Femur (tissue), 1 donor: Measurements from ENCODE around the gene TMEM50A.
"Not testable (repeated sequence)": the region's sequence is repeated elsewhere in the genome, so short reads cannot be mapped to it uniquely, and the experiment has no call there.

Source experiments
- DNase-seq: peaks from one replicate; pipeline ENCODE4 v3.0.0-alpha.2; 2017

TMEM50A gene

DNA sequence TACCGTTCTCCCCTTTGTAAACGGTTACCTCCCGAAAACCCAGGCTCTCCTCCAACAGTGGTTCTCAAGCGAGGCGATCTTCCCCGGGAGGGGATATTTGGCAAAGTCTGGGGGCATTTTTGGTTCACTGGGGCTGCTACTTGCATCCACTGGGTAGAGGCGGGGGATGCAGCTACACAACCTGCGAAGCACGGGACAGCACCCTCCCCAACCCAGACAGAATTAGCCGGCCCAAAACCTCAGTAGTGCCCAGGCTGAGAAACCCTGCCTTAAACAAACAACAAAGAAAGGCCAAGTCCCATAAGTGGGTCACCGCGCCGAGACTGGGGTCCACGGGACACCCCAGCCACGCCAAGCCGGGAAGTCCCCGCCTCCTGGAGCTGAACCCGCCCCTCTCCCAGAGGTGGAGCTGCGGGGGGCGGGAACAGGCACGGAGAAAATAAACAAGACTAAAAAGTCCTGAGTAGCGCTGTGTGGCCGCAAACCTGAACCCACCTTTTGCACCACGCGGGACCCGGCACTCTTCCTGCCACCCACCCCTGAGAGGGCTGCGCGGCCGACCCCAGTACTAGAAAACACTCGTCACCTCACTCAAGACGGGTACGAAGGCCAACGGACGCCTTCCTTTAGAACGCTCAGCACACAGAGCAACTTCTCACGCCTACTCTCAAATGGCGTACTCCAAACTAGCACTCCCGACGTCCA is 499 bp upstream of the TMEM50A start:
- DNase-seq: not testable (repeated sequence)

- no peak for DNase-seq
Observed at GRCh38 chr1:25338986-25339385, 852 bp downstream of the TMEM50A start.

DNA sequence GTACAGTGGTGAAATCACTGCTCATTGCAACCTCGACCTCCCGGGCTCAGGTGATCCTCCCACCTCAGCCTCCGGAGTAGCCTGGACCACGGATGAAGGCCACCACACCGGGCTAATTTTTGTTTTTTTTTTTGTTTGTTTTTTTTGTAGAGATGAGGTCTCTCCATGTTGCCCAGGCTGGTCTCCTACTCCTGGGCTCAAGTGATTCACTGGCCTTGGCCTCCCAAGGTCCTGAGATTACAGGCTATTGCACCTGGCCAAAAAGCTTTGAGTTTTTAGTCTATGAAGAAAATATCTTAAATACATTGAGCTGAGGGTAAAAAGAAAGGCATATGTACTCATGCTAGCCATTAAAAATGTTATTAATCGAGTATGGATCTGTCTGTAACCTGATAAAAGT is 3.6 kb downstream of the TMEM50A start:
- DNase-seq: no peak

- DNase-seq: no peak
Observed at GRCh38 chr1:25342846-25343245, 4.7 kb downstream of the TMEM50A start.

DNA sequence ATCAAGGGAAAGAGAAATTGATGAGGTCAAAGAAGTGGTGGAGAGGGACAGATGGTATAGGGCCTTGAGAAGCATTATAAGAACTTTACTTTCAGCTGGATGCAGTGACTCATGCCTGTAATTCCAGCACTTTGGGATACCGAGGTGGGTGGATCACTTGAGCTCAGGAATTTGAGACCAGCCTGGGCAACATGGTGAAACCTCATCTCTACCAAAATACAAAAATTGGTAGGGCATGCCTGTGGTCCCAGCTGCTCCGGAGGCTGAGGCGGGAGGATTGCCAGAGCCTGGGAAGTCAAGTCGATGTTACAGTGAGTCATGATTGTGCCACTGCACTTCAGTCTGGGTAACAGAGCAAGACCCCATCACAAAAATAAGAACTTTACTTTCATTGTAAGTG is 5.7 kb downstream of the TMEM50A start:
- peak; percentile 20 for DNase-seq

GRCh38 chr1:25347556-25347955 is 9.4 kb downstream of the TMEM50A start:
- no peak for DNase-seq

DNA sequence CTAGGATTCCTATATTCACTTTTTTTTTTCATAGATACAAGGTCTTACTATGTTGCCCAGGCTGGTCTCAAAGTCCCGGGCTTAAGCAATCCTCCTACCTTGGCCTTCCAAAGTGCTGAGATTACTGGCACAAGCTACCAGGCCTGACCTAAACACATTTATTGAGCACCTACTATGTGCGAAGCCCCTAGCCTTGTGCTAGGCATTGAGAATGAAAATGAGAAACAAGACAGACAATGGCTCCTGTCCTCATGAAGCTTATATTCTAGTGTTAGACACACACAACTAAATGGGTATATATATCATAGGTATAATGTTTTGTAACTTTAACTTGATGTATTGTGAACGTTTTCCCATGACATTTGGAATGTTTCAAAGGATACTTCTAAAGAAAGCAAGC is 11.5 kb downstream of the TMEM50A start:
- DNase-seq: no peak

- no peak for DNase-seq
Observed at GRCh38 chr1:25355841-25356395, 17.8 kb downstream of the TMEM50A start.

DNA sequence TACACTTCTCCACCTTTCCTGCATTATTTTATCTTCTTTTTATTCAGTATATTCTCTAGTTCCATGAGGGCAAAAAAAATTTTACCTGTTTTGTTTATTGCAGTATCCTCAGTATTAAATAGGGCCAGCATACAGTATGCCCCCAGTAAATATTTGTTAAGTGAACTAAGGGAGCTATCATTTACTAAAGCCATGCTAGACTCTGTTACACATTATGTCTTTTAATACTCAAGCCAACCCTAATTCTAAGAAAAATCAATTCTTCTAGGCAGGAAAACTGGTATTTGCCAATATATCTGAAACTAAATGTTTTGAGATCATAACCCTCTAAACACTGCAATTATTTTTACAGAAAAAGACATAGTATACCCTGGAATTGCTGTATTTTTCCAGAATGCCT is 18.3 kb downstream of the TMEM50A start:
- DNase-seq: no peak

DNA sequence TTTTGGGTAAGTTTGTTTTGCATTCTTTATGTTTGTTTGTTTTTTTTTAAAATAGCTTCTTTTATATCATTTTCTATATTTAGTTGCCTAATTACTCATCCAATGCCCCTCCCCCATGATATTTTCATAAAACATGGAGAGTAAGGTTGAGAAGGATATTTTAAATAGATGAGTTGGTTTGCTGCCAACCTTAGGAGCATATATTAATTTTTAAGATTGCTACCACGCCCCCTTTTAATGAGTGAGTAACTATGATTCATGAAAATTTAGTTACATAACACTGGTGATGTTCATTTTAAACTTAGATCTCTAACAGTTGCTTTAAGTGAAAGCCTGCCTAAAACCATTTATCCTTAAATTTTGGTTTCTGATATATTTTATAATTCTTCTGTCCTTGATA is 18.7 kb downstream of the TMEM50A start:
- no peak for DNase-seq

- peak; percentile 30 for DNase-seq
Observed at GRCh38 chr1:25360596-25361581, 22.8 kb downstream of the TMEM50A start.

GRCh38 chr1:25361901-25362300 is 23.8 kb downstream of the TMEM50A start:
- DNase-seq: no peak

- not testable (repeated sequence) for DNase-seq
Observed at GRCh38 chr1:25362634-25363559, 24.8 kb downstream of the TMEM50A start.

- DNase-seq: no peak
Observed at GRCh38 chr1:25369241-25369640, 31.1 kb downstream of the TMEM50A start.

DNA sequence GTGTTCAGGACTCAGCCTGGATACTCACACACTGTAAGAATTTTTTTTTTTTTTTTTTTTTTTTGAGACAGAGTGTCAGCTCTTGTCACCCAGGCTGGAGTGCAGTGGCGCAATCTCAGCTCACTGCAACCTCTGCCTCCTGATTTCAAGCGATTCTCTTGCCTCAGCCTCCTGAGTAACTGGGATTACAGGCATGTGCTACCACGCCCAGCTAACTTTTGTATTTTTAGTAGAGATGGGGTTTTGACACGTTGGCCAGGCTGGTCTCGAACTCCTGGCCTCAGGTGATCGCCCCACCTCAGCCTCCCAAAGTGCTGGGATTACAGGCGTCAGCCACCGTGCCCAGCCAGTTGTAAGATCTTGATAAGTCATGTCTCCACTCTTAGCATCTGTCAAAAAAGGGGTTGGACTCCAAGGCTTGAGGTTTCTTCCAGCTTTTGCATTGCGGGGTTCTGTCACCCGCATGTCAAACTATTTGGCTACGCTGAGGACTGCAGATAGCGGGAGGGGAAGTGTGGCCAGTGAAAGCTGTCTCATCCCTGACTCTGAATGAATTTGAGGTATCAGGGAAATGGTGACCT is 31.6 kb downstream of the TMEM50A start:
- DNase-seq: not testable (repeated sequence)

DNA sequence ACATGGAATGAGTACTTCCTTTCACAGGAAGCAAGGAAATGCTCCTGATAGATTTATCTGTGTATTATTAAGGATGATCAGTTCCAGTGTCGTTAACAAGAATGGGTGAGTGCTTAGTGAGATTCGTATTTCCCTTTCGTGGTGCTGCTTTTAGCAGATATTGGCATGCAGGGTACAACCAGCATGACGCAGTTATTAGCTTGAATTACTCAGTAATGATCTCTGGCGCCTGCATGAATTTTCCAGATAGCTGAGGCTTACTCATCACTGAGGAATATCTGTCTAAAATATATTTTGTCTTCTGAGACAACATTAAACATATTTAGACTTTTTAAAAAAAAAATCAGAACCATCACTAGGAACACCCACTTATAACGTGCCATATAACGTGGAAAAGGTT is 33.6 kb downstream of the TMEM50A start:
- DNase-seq: not testable (repeated sequence)

DNA sequence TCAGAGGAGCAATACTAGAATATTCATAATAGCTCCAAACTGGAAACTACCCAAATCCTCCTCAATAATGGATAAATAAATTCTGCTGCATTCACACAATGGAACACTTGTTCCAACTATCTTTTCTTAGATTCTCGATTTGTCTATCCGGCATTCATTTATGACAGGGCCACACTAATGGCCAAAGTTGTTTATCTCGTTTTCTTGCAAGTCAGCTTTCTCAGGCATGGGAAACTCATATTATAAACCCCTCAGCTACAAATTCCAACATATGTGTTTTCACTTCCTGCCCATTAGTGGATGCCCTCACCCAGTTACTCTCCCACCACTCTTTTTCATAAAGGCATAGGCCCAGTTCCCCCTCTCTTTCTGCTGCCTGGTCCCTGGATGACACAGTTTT is 40.2 kb downstream of the TMEM50A start:
- not testable (repeated sequence) for DNase-seq

DNA sequence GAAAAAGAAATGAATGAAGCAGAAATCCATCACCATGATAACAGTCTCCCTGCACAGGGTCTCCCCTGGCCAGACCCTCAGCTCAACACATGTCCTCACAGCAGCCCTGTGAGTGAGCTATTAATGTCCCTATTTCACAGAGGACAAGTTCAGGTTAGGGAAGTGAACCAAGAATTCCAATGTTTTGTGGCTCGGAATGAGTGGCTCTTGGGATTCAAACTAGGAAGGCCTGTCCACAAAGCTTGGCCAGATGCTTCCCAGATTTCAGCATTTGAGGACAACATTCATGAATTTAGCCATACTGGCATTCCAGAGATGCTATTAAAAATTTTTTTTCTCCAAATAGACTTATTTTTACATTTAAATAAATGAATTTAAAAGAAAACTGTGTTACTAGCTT is 44.4 kb downstream of the TMEM50A start:
- not testable (repeated sequence) for DNase-seq

DNA sequence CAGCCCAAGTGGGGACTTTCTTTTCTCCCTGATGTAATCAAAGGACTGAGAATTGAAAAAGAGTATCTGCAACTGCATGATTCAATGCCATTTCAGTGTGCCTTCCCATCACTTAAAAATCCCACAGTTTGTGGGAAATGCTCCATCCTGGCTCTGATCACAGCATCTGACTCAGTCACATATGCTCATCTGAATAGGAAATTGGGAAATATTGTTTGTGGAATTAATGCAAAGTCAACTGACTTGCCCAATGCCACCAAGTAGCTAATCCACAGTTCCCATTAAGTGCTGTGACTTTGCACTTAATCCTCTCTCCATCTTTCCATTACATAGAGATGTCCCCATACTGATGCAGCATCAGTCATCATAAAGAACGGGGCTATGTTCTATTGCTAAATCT is 45.0 kb downstream of the TMEM50A start:
- not testable (repeated sequence) for DNase-seq

GRCh38 chr1:25383875-25384274 is 45.7 kb downstream of the TMEM50A start:
- not testable (repeated sequence) for DNase-seq

DNA sequence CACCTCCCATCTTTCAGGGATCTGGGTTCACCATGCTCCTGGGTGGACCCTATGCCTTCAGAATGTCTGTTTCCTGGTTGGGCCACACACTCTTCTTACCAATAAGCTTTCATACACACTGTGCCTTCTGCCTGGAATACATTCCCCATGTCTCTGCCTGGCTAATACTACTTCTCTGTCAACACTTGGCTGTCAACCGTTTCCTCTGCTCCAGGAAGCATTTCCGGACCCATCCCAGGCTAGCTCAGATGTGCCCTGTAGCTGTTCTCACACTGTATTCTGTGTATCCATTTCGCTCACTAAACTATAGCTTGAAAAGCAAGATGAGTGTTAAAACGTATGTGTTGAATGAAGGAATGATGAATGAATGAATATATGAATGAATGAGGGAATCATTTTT is 49.0 kb downstream of the TMEM50A start:
- not testable (repeated sequence) for DNase-seq

- not testable (repeated sequence) for DNase-seq
Observed at GRCh38 chr1:25388691-25389090, 50.6 kb downstream of the TMEM50A start.
